HG03139 (cell line): ENCODE data around the gene COL13A1.

ENCODE experiments used
- ATAC-seq: cut with Tn5 transposase; IDR thresholded peaks from one replicate; pipeline ENCODE4 v1.9.1; 2021; ENCODE audit not compliant: unreplicated experiment

Gene COL13A1

DNA sequence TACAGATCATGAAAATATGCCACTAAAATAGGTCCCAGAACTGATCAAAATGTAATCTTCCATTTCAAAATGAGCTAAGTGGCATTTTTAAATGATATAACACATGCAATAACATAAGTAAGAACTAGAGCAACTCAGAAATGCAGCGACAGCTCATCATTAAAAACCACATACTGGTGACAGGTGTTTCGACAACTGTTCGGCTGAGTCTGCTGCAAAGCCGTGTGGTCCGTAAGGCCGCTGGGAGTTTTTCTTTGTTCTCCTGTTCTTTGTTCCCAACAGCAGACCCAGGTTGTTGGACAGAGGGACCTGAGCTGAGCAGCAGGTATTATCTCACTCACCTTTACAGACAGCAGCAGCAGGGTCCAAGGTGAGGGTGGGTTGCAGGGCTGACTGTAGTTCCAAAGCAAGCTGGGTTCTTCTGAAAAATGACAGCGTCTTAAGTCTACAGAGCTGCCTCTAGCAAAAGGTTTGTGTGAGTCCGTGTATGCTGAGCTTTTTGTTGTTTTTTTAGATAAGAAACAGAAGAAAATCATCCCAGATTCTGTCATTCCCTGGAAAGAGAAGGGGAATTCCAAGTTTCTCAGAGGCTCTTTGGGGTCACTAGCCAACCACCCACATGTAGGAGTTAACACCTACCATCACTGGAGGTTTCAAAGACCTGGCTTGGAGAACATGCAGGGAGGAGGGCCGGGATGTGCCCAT, 205.6 kb downstream of the COL13A1 start:
- ATAC-seq, result no peak
